Activated naive CD8-positive, alpha-beta T cell treated with anti-CD3 and anti-CD28 coated beads, Interleukin-2, amount 10 ng/mL, durations not matched to agents 7 days and 5 days (primary cell): ENCODE measurements around the gene FAM185A. TPM values are rescaled to one million over a fixed set of nuclear protein-coding genes. Genes with fewer than 3 reads are reported as not detected.

ENCODE experiments used
- ATAC-seq: fragments of 150-1000 bp; cut with Tn5 transposase; one replicate; pipeline ENCODE4 v1.10.0; 2021; ENCODE audit warnings: low read depth, moderate library complexity
- POLR2A ChIA-PET: fragments of 350-600 bp; sonication (Branson Sonifier 250); formaldehyde crosslinking; loops from one replicate; lab custom pipeline; 2021; ENCODE audit warnings: antibody characterized with exemption; lab: Charles Lee
- DNase-seq: peaks from one replicate; pipeline ENCODE4 v3.0.0; 2021
- H3K27ac Mint-ChIP-seq: one replicate; pipeline ENCODE4 v1.8.0; 2022; ENCODE audit warnings: mild to moderate bottlenecking, mixed read lengths
- H3K27me3 Mint-ChIP-seq: one replicate; pipeline ENCODE4 v1.8.0; 2022; ENCODE audit warnings: mild to moderate bottlenecking, moderate library complexity, mixed read lengths
- H3K36me3 Mint-ChIP-seq: one replicate; pipeline ENCODE4 v1.8.0; 2021; ENCODE audit warnings: mild to moderate bottlenecking, mixed read lengths
- H3K4me1 Mint-ChIP-seq: one replicate; pipeline ENCODE4 v1.8.0; 2021; ENCODE audit warnings: mixed read lengths
- H3K4me3 Mint-ChIP-seq: one replicate; pipeline ENCODE4 v1.8.0; 2022; ENCODE audit warnings: mild to moderate bottlenecking, moderate library complexity, mixed read lengths
- H3K9me3 Mint-ChIP-seq: one replicate; pipeline ENCODE4 v1.8.0; 2021; ENCODE audit warnings: mixed read lengths
- total RNA-seq, 2 experiments: library from RNA; stranded (reverse); gene quantifications; one replicate each; pipeline ENCODE4 v1.2.3, GENCODE V29; 2021

The FAM185A gene
- total RNA-seq, 2 experiments from 2014 or later: 9.8 to 9.9 TPM

- Mint-ChIP-seq H3K36me3 (no peaks in the 10 kb centered on the region), H3K9me3 (no peaks in the 10 kb centered on the region), H3K27me3 (no peaks in the 10 kb centered on the region), H3K27ac (no peak overlapping the region), H3K4me1 (peaks cover 1% of the 10 kb centered on the region), H3K4me3 (no peak overlapping the region)
- ATAC-seq (no peak), DNase-seq (no peak)
- POLR2A ChIA-PET: no interaction called here
These were observed 96.5 kb downstream of the FAM185A start for GRCh38 chr7:102845346-102845745.

- POLR2A ChIA-PET: no interaction called here
- Mint-ChIP-seq H3K27ac (no peak overlapping the region), H3K4me1 (peaks cover 1% of the 10 kb centered on the region), H3K9me3 (peaks cover 3% of the 10 kb centered on the region), H3K4me3 (no peak overlapping the region), H3K27me3 (no peaks in the 10 kb centered on the region), H3K36me3 (peaks cover 2% of the 10 kb centered on the region)
- no peak for DNase-seq
- ATAC-seq: no peak
These were observed 100.3 kb downstream of the FAM185A start for GRCh38 chr7:102849079-102849478.

DNA sequence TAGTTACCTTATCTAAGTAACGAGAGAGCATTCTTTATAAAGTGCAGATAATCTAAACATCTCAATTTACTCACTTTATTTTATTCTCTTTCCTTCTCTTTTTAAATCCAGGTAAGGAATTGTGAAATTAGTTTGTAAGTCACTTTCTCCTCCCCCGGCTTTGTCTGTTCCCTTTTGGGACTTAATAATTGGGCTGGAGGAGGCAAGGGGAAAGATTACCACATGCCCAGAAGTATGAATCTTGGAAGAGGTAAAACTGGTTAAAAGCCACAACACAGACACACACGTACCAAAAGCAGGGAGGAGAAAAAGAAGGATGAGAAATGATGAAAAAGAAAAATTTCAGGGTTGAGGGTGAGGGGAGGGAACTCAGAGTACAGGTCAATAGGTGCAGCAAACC lies 100.7 kb downstream of the FAM185A start:
- Mint-ChIP-seq H3K4me1 (no peaks in the 10 kb centered on the region), H3K9me3 (peaks cover 3% of the 10 kb centered on the region), H3K4me3 (no peak overlapping the region), H3K36me3 (peaks cover 2% of the 10 kb centered on the region), H3K27me3 (no peaks in the 10 kb centered on the region), H3K27ac (no peak overlapping the region)
- POLR2A ChIA-PET: no interaction called here
- ATAC-seq (no peak), DNase-seq (no peak)

- no peak for DNase-seq
- POLR2A ChIA-PET: no interaction called here
- H3K4me3 Mint-ChIP-seq: no peak overlapping the region
- H3K36me3 Mint-ChIP-seq: peaks cover 2% of the 10 kb centered on the region
- no peak overlapping the region for H3K27ac Mint-ChIP-seq
- no peaks in the 10 kb centered on the region for H3K4me1 Mint-ChIP-seq
- ATAC-seq: no peak
- peaks cover 3% of the 10 kb centered on the region for H3K9me3 Mint-ChIP-seq
- no peaks in the 10 kb centered on the region for H3K27me3 Mint-ChIP-seq
These were observed 107.2 kb downstream of the FAM185A start for GRCh38 chr7:102856036-102856435.

Other genes with a start within 250 kb of the FAM185A start
- 10 to 100 TPM; 16.2 to 18.0 TPM for gene RASA4B, start 231.2 kb upstream of the FAM185A start, total RNA-seq
- gene UPK3BL2, start 205.3 kb upstream of the FAM185A start, total RNA-seq: 10 to 100 TPM; 20.5 to 20.7 TPM
- gene SPDYE2, start 197.8 kb upstream of the FAM185A start, total RNA-seq: under 1 TPM in 1 of 2 experiments, not detected in 1; 0.28 TPM
- 10 to 100 TPM; 49.0 to 57.2 TPM for gene POLR2J3, start 176.4 kb upstream of the FAM185A start, total RNA-seq
- gene RASA4, start 132.2 kb upstream of the FAM185A start, total RNA-seq: 10 to 100 TPM; 40.5 to 43.2 TPM
- gene UPK3BL1, start 106.2 kb upstream of the FAM185A start, total RNA-seq: 10 to 100 TPM; 41.8 to 44.5 TPM
- gene SPDYE2B, start 98.7 kb upstream of the FAM185A start, total RNA-seq: not detected
- 10 to 100 TPM; 19.0 to 20.8 TPM for gene POLR2J2, start 77.3 kb upstream of the FAM185A start, total RNA-seq
- not detected for gene LRRC17, start 164.0 kb downstream of the FAM185A start, total RNA-seq